Measurements from ENCODE around the gene RGS12.
A peak's percentile ranks its signal among the peaks of the same experiment; 100 is the strongest.

RGS12 gene

DNA sequence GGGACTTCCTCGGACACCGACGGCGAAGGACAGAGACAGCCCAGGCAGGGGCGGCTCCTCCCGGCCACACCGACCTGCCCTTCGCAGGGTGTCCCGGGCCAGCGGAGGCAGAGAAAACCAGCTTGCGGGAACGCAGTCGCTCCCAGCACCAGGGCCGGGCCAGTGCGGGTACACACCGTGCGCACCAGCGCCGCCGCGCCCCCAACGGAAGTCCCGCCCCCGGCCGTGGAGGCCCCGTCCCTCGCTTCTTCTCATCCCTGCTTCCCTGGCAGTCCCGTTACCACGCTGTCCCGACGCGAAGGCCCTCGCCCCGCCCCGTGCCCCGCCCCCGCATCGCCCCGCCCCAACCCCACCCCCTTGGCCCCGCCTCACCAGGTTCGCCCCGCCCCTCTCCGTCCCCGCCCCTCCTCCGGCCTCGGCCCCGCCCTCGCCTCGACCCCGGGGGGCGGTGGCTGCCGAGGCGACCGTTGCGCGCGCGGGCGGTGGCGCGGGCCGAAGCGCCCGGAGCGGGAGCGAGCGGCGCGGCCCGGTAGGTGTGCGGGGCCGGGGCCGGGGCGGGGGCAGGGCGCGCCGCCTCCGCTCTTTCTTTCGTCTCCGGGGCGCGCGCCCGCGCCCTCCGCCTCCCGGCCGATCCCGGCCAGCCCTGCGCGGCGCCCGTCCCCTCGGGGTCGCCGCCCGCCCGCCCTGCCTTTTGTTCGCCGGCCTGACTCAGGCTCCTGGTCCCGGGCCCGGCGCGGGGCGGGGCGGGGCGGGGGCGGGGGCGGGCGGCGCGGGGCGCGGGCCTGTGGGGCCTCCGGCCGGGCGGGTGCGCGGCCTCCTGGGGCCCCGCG lies at the start of gene RGS12:
TSS of gene RGS12 (plus strand) at position 451 of the 830 bp plus-strand sequence. CDS start 23,150 bp downstream, outside the sequence.
- peak; percentile 90 for DNase-seq

GRCh38 chr4:3243136-3243780 lies 49.6 kb upstream of the RGS12 start:
- DNase-seq: no peak

DNA sequence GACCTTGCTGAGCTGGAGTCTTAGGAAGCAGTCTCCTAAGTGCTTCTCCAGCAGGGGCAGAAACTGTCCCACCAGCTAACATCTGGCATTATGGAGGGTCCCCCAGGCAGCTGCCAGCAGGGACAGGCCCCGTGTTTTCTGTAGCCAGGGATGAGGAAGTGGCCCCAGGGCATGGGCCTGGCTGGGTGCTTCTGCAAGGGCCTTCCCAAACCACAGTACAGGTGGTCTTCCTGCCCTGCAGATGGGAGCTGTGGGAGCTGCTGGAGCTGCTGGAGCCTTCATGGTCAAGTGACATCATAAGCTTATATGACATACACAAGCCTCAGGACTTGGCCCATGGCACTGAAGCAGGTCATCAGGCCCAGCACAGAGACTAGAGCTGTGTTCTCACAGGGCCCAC lies 48.8 kb upstream of the RGS12 start:
- no peak for DNase-seq

- no peak for DNase-seq
These were observed 48.1 kb upstream of the RGS12 start for GRCh38 chr4:3244747-3245146.

GRCh38 chr4:3245676-3246075 lies 47.1 kb upstream of the RGS12 start:
- DNase-seq: no peak

DNA sequence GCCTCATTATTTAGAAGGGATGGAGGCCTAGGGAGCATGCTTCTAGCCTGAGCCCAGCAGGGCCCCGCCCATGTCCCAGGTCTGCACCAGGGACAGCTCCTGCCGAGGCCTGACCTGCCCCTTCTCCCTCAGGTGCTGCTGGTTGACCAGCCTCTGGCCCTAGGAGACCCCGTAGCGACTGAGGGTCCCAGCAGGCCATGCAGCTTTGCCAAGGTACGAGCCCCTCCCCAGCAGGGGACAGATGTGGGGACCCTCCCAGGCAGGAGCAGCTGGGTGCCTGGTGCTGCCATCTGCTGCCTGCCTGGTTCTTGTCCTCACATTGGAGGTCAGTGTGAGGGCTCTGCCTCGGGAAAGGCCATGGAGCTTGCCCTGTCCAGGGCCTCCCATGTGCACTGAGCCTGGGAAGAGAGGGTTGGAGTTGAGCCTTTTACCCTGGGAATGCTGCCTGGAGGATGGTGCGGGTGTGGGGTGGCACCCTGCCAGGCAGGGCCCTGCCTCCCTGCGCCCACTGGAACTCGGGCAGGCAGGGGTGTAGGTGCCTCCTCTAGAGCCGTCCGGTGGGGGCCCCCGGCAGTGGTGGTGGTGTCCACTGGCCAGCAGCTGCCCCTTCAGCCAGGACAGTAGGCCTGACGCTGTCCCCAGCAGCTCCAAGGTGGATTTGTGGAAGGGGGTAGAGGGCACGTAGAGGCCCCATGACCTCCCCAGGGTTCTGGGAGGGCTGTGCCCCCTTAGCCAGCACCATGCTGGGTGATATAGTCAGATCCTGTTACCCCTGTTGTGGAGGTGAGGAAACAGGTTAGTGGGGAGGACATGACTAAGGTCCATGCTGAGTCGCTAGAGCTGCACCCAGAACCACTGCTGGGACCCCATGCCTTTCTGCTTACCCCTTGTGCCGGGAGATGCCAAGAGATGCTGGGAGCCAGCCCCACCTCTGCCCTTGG lies 46.1 kb upstream of the RGS12 start:
- DNase-seq: no peak

GRCh38 chr4:3247399-3248177 lies 45.2 kb upstream of the RGS12 start:
- no peak for DNase-seq

GRCh38 chr4:3248178-3248480 lies 44.7 kb upstream of the RGS12 start:
- no peak for DNase-seq

GRCh38 chr4:3248811-3249661 lies 43.8 kb upstream of the RGS12 start, which contains the start of gene MSANTD1:
Gene MSANTD1 (plus strand): TSS chr4:3249159. CDS start chr4:3249223, 64 bp downstream.
- no peak for DNase-seq

GRCh38 chr4:3249711-3250437 lies 42.9 kb upstream of the RGS12 start:
- no peak for DNase-seq

- DNase-seq: no peak
These were observed 42.3 kb upstream of the RGS12 start for GRCh38 chr4:3250438-3250955.

GRCh38 chr4:3250956-3251690 lies 41.7 kb upstream of the RGS12 start:
- no peak for DNase-seq

DNA sequence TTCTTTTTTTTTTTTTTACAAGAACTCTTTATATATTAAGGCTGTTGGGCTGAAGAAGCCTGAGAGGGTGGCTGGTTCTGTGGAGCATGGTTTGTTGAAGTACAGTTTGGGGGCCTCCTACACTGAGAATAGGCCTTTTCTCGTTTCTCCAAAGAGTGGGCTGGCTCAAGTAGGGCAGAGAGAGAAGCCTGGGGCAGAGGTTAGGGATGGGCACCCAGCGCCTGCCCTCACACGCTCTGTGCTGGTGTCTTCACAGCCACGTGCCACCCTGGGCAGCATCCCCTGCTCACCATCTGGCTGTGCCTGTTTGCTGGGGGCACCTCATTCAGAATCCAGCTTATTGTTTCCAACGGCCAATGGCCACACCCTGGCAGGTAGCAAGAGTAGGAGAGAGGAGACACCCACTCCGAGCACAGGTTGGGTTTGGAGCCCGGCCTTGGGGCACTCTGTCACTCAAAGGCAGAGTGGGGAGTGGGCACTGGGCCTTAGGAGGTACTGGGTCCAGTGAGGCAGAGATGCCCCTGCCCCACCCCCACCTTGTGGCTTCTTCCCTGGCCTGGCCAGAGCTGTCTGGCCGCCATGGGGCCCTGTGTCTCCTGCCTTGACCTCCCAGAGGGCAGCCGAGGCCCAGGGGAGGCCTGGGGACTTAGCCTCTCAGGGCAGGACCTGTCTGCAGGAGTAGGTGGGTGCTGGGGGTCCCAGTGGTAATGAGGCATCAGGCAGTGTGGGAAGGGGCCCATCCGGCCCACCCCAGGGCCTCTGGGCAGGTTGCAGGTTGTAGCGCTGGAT lies 40.9 kb upstream of the RGS12 start:
- DNase-seq: no peak

GRCh38 chr4:3252480-3252828 lies 40.4 kb upstream of the RGS12 start:
- DNase-seq: no peak

- DNase-seq: no peak
These were observed 39.8 kb upstream of the RGS12 start for GRCh38 chr4:3252831-3253641.

DNA sequence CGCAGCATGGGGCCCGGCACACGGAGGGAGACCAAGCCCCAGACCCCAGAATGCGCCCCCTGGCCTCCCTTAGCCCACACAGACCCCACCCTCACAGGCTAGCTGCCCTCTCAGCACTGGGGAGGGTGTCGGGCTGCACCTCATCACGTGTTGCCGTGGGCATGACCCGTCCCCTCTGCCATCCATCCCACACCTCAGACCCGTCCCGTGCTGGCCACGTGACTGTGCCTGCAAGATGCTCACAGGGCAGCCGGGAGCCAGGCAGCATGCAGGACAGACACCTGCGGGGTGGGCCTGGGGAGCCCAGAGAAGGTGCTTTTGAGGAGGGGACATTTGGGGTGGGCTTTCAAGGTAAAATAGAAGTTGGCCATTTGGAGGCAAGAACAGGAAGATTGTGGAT lies 39.0 kb upstream of the RGS12 start:
- no peak for DNase-seq

DNA sequence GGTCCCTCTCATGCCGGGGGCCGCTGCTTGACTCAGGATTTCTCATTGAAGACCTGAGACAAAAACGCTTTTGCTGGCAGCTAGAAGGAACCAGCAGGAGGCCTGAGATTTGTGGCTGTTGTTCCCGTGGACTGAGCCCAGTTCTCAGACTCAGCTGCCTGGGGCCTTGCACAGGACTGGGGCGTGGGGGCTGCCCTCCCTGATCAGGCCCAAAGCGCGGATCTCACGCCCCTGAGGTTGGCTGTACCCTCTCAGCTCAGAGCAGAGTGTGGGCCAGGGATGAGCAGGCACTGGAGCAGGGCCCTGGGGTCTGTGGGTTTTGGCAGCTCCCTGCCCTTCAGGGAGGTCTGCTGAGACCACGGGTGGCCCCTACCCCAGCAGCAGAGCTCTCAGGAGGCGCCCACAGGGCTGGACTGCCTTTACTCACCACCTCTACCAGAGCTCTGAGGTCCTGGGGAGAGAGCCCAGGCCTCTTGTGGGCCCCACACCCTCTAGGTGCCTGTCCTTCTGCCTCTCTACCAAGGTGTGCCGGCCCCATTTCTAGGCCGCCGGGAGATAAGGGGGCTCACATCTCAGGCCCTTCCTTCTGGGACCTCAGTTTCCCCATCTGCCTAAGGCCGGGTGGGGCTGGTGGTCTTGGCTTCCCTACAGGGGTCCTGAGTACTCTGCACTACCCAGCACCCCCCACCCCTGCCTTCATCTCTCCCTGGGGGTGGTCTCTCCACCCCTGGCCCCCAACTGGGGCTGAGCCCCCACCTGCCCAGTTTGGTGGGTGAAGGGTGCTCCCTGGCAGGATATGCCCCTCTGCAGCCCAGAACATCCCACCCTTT lies 38.3 kb upstream of the RGS12 start:
- DNase-seq: no peak
